ENCODE results near the gene ADAMTS2. TPM values are rescaled to one million over a fixed set of nuclear protein-coding genes. Genes with fewer than 3 reads are reported as not detected.

Gene ADAMTS2
- total RNA-seq, 1 experiment from 2014 or later: 3.9 TPM

DNA sequence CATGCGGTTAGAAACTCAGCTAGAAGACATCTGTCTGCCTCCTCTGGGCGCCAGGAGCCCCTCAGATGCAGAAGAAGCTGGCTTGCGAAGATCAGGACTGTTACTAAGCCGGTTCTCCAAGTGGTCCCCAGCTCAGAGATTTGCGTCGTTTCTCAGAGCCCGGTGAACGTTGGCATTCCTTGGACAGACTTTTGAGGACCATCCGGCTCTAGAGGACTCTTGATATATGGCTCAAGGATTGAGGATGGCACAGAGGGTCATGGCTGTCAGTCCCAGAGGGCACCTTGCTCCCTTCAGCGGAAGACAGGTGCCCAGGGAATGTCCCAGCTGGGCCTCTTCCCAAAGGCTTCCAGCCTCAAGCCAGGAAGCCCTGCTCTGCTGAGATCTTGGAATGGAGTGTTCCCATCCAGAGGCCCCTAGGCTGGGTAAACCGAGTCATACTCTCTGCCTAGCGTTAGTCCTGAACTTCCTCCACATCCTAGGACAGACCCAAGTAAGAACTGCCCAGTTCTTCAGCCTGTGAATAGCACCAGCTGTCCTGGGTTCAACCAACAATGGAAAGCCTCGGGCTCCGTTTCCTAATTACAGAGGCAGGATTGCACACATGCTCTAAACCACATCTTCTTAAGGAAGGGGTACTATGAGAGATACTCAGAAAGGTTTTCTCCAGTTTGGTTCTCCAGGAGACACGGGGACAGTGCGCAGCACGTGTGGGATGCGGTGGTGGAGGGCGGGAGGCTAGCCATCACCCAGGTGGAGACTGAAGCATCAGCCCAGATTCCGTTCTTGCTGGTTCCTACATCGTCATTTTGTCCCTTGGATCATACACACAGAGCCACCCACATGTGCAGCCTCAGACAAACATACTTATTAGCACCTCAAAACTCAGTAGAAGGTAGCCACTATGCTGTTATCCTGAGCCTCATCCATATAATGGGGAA lies 233.7 kb downstream of the ADAMTS2 start:
- ATAC-seq: no peak
- ChIA-PET POLR2A (no interaction called here), RAD21 (ENCODE audit: low non-redundant PET in 1 of 2, low total read pairs in 2 of 2, uncharacterized antibody in 2 of 2, unreplicated experiment in 2 of 2) (no interaction called here), CTCF (no interaction called here)
- H4K20me1 ChIP-seq (ENCODE audit: insufficient read depth): no peaks in the 10 kb centered on the region
- no peak for DNase-seq (ENCODE audit: low read depth, low spot score)
- no peak overlapping the region for H3K4me3 ChIP-seq (replicated peaks in 1 of 2; ENCODE audit: low read depth in 1 of 2, low read length in 2 of 2)
- no peak overlapping the region for H3K27ac ChIP-seq (ENCODE audit: low read depth, low read length)
- H3K4me2 ChIP-seq (ENCODE audit: low read length): no peak overlapping the region
- no peaks in the 10 kb centered on the region for H3K27me3 ChIP-seq (ENCODE audit: insufficient read depth, low read length)
- intact Hi-C loops (cut with micrococcal nuclease): no loop called here
- no peaks in the 10 kb centered on the region for H3K9me2 ChIP-seq (ENCODE audit: insufficient read depth)
- H3K9ac ChIP-seq (ENCODE audit: low read length): no peak overlapping the region
- no peaks in the 10 kb centered on the region for H3K36me3 ChIP-seq (ENCODE audit: control insufficient read depth in 1 of 2, insufficient read depth in 2 of 2, low read length in 2 of 2)
- no peaks in the 10 kb centered on the region for H3K4me1 ChIP-seq (ENCODE audit: control insufficient read depth in 1 of 2, insufficient read depth in 2 of 2, low read length in 2 of 2)
- H2AFZ ChIP-seq (ENCODE audit: low read depth, low read length, poor library complexity, severe bottlenecking): no peak overlapping the region
- H3K79me2 ChIP-seq (ENCODE audit: insufficient read depth, low read length): no peaks in the 10 kb centered on the region
- no TSS peak for BruUV-seq (replicated peaks)
- no peaks in the 10 kb centered on the region for H3K9me3 ChIP-seq (ENCODE audit: control insufficient read depth in 1 of 2, insufficient read depth in 1 of 2, low read depth in 1 of 2, low read length in 2 of 2)
- no peak for TF ChIP-seq JUND (IDR thresholded peaks at IDR 0.05)
- TF ChIP-seq EGR1 (IDR thresholded peaks at IDR 0.05; ENCODE audit: low read depth): no peak
- TF ChIP-seq, protein P1, sequence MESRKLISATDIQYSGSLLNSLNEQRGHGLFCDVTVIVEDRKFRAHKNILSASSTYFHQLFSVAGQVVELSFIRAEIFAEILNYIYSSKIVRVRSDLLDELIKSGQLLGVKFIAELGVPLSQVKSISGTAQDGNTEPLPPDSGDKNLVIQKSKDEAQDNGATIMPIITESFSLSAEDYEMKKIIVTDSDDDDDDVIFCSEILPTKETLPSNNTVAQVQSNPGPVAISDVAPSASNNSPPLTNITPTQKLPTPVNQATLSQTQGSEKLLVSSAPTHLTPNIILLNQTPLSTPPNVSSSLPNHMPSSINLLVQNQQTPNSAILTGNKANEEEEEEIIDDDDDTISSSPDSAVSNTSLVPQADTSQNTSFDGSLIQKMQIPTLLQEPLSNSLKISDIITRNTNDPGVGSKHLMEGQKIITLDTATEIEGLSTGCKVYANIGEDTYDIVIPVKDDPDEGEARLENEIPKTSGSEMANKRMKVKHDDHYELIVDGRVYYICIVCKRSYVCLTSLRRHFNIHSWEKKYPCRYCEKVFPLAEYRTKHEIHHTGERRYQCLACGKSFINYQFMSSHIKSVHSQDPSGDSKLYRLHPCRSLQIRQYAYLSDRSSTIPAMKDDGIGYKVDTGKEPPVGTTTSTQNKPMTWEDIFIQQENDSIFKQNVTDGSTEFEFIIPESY (IDR thresholded peaks at IDR 0.05; ENCODE audit: extremely low read depth, insufficient replicate concordance, low read length): no peak
- no peak for TF ChIP-seq SRF (IDR thresholded peaks at IDR 0.05; ENCODE audit: low read depth)
- TF ChIP-seq EZH2 (IDR thresholded peaks at IDR 0.05): no peak
- TF ChIP-seq ATF3 (IDR thresholded peaks at IDR 0.05): no peak
- TF ChIP-seq REST (IDR thresholded peaks at IDR 0.05; ENCODE audit: low read depth): no peak
- no peak for TF ChIP-seq POLR2AphosphoS5 (IDR thresholded peaks at IDR 0.05; ENCODE audit: low read depth, low read length)
- no peak for TF ChIP-seq SP1 (IDR thresholded peaks at IDR 0.05; ENCODE audit: low read depth)
- no peak for TF ChIP-seq TCF7L2 (IDR thresholded peaks at IDR 0.05; ENCODE audit: borderline replicate concordance, extremely low read depth, insufficient read depth, insufficient read length)
- TF ChIP-seq ZNF274 (IDR thresholded peaks at IDR 0.05; ENCODE audit: low read depth, low read length): no peak

All from HCT116 (cell line).